IPS-18c (cell line): ENCODE measurements around the gene NGEF.

Experiments used
- H3K4me3 ChIP-seq: 2 replicates; pipeline ENCODE4 v1.7.0; 2013; ENCODE audit warnings: low read depth, mild to moderate bottlenecking, low read length, moderate library complexity; ENCODE audit not compliant: insufficient read depth
- H3K9me3 ChIP-seq: one replicate; pipeline ENCODE4 v1.6.1; 2013; ENCODE audit warnings: mild to moderate bottlenecking, low read length, moderate library complexity; ENCODE audit not compliant: control insufficient read depth, insufficient read depth

Gene NGEF

GRCh38 chr2:232838406-232838874 lies 174.6 kb downstream of the NGEF start:
- Histone ChIP-seq H3K4me3 (no peak overlapping the region), H3K9me3 (no peaks in the 10 kb centered on the region)

GRCh38 chr2:232836934-232837333 lies 176.1 kb downstream of the NGEF start:
- Histone ChIP-seq H3K9me3 (no peaks in the 10 kb centered on the region), H3K4me3 (no peak overlapping the region)

GRCh38 chr2:232835687-232836208 lies 177.3 kb downstream of the NGEF start:
- Histone ChIP-seq H3K9me3 (no peaks in the 10 kb centered on the region), H3K4me3 (no peak overlapping the region)

GRCh38 chr2:232833830-232834229 lies 179.2 kb downstream of the NGEF start:
- H3K9me3 ChIP-seq, result no peaks in the 10 kb centered on the region

GRCh38 chr2:232831496-232831895 lies 181.6 kb downstream of the NGEF start:
- H3K4me3 ChIP-seq, result no peak overlapping the region

More at GRCh38 chr2:232833830-232834229, 179.2 kb downstream of the NGEF start:
- no peak overlapping the region for H3K4me3 ChIP-seq

GRCh38 chr2:232829988-232830387 lies 183.1 kb downstream of the NGEF start:
- Histone ChIP-seq H3K4me3 (no peak overlapping the region), H3K9me3 (no peaks in the 10 kb centered on the region)

More at GRCh38 chr2:232831496-232831895, 181.6 kb downstream of the NGEF start:
- no peaks in the 10 kb centered on the region for H3K9me3 ChIP-seq
